Eye (tissue), 1 donor: ENCODE results near the gene UBA3.

Experiments
- DNase-seq: peaks from one replicate; pipeline ENCODE4 v3.0.0-alpha.2; 2015

The UBA3 gene

GRCh38 chr3:69097407-69098086 lies 17.4 kb upstream of the UBA3 start:
- DNase-seq = no peak

DNA sequence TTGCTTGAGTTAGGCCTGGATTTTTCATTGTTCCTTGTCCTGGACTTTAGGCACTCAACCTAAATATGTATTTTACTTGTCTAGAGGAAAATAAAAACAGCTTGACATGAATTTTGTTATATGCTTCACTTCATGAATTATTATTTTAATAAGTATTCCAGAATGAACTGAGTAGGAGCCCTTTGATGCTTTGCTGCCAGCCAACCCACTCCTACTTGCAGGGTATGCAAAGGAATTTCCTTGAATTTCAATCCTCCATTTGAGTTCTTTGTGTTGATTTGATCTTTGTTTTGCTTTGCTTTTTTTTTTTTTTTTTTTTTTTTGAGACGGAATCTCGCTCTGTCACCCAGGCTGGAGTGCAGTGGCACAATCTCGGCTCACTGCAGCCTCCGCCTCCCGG lies 16.1 kb upstream of the UBA3 start:
- DNase-seq = no peak

- no peak for DNase-seq
Measured at GRCh38 chr3:69095636-69096035, 15.5 kb upstream of the UBA3 start.

DNA sequence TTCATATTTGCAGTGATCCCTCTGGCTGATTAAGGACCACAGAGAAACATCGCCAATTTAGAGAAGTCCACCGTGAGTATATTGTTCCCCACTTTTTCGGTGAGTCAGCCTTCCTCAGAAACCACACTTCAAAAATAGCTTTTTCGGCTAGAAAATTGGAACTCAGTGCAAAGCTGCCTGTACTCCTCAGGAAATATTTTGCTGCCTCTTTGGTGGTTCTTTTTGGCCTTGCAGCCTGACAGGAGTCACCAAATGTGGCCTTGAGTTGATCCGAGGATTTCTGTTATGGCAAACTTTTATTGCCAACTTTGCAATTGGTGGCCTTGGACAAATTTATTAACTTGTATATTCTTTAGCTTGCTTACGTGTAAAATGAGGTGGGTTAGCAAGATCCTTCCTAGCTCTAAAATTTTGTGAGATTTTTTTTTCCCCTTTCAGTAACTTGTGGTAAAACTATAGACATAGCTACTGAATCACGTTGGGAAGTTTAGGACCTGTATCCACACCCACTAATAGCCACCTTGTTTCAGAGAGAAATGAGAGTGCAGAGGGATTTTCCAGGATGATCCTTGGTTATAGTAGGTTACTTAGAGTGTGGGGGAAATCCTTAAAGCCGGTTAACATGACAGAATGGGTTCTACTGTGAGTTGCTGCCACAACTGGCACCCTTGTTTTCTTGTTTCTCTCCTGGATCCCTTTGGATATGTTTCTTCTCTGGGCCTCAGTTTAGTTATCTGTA lies 14.5 kb upstream of the UBA3 start:
- DNase-seq = no peak

- DNase-seq = no peak
Measured at GRCh38 chr3:69092030-69092516, 11.9 kb upstream of the UBA3 start.

GRCh38 chr3:69091389-69092029 lies 11.3 kb upstream of the UBA3 start:
- no peak for DNase-seq

GRCh38 chr3:69090021-69090420 lies 9.9 kb upstream of the UBA3 start:
- no peak for DNase-seq

DNA sequence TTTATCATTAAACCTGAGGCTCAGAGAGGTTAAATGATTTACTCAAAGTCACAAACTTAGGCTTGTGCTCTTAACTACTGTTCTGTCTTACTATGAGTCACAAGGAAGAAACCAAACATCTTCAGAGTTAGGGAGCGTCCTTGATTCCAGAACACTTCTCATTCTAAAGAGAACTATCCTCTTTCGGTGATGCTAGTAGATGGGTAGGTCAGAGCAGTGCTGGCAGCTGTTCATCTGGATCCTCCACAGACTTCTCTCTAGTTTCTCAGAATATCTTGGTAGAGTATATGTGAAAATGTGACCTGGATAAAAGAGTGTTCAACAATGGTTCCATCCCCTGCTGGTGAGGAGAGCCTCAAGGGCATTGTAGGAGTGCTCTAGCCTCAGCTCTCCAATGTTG lies 7.9 kb upstream of the UBA3 start:
- DNase-seq = no peak

GRCh38 chr3:69087030-69087791 lies 7.0 kb upstream of the UBA3 start:
- no peak for DNase-seq

GRCh38 chr3:69085833-69086722 lies 5.9 kb upstream of the UBA3 start:
- peak; percentile 67 for DNase-seq

- DNase-seq = peak; percentile 64
Measured at GRCh38 chr3:69085168-69085832, 5.1 kb upstream of the UBA3 start.

DNA sequence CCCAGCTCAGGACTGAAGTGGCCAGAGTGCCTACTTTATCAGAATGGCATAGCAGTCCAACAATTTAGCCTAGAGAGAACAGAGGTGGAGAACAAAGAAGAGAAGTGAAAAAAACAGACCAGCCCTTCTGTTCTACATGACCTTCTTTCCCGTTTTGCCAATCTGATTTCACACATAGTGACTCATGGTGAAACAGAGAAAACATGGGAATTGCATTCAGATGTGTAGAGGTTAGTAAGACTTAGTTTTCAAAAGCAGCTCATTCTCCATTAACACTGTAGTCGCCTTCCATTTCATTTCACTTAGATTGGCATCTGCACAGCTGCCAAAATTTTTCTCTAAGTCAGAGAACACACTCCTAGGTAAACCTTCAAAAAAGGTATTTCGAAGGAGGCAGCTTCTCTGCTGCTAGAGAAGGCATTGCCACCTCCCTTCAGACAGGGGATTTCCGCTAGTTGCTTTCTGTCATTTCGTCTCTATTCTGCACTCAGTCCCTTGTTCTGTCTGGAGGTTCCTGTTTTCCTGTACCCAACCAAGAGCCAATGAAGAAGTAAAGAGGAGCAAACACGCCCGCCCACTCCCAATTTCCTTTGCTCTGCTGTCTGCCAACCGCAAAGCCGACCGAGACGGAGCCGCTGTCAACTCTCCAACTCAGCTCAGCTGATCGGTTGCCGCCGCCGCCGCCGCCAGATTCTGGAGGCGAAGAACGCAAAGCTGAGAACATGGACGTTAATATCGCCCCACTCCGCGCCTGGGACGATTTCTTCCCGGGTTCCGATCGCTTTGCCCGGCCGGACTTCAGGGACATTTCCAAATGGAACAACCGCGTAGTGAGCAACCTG lies 4.4 kb upstream of the UBA3 start, which contains the start of gene ARL6IP5:
TSS of gene ARL6IP5 (plus strand) at position 612 of the 842 bp plus-strand sequence. CDS start at position 723, 111 bp downstream.
- DNase-seq = peak; percentile 96

DNA sequence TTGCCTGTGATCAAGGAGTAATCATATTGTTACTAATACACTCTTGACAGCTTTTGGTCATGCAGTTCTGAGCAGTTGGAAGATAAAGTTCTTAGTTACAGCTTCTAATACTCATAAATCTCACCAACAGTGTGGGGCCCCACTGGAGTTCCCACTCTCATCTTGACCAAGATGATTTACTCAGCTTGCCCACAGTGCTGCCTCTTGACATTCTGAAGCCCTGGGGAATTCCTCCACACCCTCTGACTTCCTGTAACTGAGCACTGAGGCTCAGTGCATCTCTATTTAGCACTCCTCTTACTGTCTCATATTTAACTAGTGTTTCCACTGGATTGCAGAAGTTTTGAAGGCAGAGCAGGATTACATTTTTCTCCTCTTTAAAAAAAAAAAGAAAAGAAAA lies 2.6 kb upstream of the UBA3 start:
- DNase-seq = peak; percentile 35

GRCh38 chr3:69082361-69082760 lies 2.2 kb upstream of the UBA3 start:
- no peak for DNase-seq

GRCh38 chr3:69081583-69082262 lies 1.6 kb upstream of the UBA3 start:
- DNase-seq = peak; percentile 45

DNA sequence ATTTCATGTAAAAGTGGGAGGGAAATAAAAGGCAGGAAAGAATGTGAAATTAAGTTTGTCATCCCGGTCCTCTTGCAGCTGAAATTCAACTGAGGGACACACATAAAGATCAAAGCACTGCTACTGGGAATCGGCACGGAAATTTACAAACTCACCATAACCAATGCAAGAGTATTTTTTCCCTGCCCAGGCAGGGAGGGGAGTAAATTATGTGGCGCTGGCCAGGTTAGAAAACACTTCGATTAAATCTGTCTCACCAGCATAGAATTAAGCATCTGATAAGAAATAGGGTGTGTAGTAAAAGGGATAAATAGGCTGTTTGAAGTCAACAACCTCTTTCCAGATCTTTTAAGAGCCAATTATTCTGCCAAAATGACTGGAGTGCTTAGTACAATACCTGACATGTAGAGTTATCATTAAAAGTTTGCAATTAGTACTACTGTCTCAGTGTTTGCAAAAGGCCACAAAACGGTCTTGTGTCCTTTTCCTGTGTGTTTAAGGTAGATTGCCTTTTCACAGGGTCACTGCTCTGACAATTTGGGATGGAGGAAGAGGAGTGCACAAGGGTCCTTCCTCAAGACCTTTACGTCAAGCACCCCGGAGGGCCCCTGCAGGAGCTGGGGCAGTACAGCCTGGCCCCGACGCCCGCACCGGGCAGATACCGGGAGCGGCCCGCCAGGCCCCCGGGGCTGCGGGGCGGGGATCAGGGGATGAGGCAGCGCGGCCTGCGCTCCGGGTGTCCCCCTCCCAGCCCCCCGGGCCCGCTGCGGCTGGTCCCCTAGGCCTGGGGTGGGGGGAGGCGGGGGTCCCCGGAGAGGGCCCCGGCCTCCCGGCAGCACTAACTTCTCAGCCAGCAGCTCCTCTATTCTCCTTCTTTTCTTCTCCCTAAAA lies 651 bp downstream of the UBA3 start:
- DNase-seq = peak; percentile 70

DNA sequence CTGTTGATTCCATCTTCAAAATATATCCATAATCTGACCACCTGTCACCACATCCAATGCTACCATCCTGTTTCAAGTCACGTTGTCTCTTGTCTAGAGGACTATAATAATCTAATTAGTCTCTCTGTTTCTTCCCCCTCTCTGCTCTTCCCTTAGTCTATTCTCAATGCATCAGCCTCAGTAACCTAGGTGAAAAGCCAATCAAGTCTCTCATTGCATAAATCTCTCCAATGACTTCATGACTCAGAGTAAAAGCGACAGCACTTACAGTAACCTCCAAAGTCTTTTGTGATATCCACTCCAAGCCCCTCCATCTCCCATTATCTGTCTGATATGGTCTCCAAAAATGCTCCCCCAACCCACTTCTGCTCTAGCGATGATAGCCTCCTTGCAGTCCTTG lies 7.2 kb downstream of the UBA3 start:
- DNase-seq = no peak

GRCh38 chr3:69066121-69066520 lies 14.0 kb downstream of the UBA3 start:
- DNase-seq = no peak
